Fibroblast of lung (primary cell): ENCODE data around the gene KCNH2. TPM values are rescaled to one million over a fixed set of nuclear protein-coding genes. Genes with fewer than 3 reads are reported as not detected.

ENCODE experiments used
- DNase-seq, 2 donors: peaks; one replicate each; pipeline versions ENCODE4 v3.0.0 to v3.0.0-alpha.2; 2010; ENCODE audit warnings: low read depth in 2 of 2
- H2AFZ ChIP-seq: 2 replicates; pipeline ENCODE4 v1.5.1; 2012; ENCODE audit warnings: low read length, control low read depth, inconsistent platforms
- H3K27ac ChIP-seq: 2 replicates; pipeline ENCODE4 v1.5.1; 2011; ENCODE audit warnings: low read length, control low read depth; ENCODE audit not compliant: insufficient read depth
- H3K27me3 ChIP-seq: 2 replicates; pipeline ENCODE4 v1.5.1; 2011; ENCODE audit warnings: mild to moderate bottlenecking, low read length; ENCODE audit not compliant: control insufficient read depth, insufficient read depth
- H3K36me3 ChIP-seq: 2 replicates; pipeline ENCODE4 v1.5.1; 2011; ENCODE audit warnings: low read length; ENCODE audit not compliant: control insufficient read depth, insufficient read depth
- H3K4me1 ChIP-seq: 2 replicates; pipeline ENCODE4 v1.5.1; 2011; ENCODE audit warnings: low read length; ENCODE audit not compliant: control insufficient read depth, insufficient read depth; ENCODE audit errors: extremely low read depth
- H3K4me2 ChIP-seq: 2 replicates; pipeline ENCODE4 v1.5.1; 2011; ENCODE audit warnings: low read length, control low read depth; ENCODE audit not compliant: insufficient read depth; ENCODE audit errors: extremely low read depth
- H3K4me3 ChIP-seq, 4 experiments: fragments of 200-600 bp in 1 of 4; sonication (generic) in 1 of 4; replicated peaks in 1 of 4; 2 replicates each; pipeline ENCODE4 v1.5.1; 2011 to 2016; ENCODE audit warnings: low read length in 4 of 4, low read depth in 3 of 4, mild to moderate bottlenecking in 3 of 4, control low read depth in 2 of 4, inconsistent platforms in 1 of 4, mixed read lengths in 1 of 4; ENCODE audit not compliant: insufficient read depth in 1 of 4; ENCODE audit errors: control extremely low read depth in 1 of 4
- H3K79me2 ChIP-seq: 2 replicates; pipeline ENCODE4 v1.5.1; 2012; ENCODE audit warnings: mild to moderate bottlenecking, low read length, inconsistent platforms; ENCODE audit not compliant: control insufficient read depth, insufficient read depth
- H3K9ac ChIP-seq: 2 replicates; pipeline ENCODE4 v1.5.1; 2011; ENCODE audit warnings: mild to moderate bottlenecking, low read length, control low read depth; ENCODE audit not compliant: insufficient read depth
- H3K9me3 ChIP-seq: 2 replicates; pipeline ENCODE4 v1.5.1; 2012; ENCODE audit warnings: low read depth, low read length; ENCODE audit not compliant: control insufficient read depth, insufficient read depth
- H4K20me1 ChIP-seq: 2 replicates; pipeline ENCODE4 v1.5.1; 2011; ENCODE audit warnings: low read length; ENCODE audit not compliant: control insufficient read depth, insufficient read depth; ENCODE audit errors: extremely low read depth
- EZH2 ChIP-seq: IDR thresholded peaks from 2 replicates; pipeline ENCODE4 v1.5.1; 2012; ENCODE audit warnings: low read length, control low read depth, mild to moderate bottlenecking; ENCODE audit errors: missing control alignments
- polyA plus RNA-seq, 2 donors: library from polyadenylated mRNA; depleted of rRNA in 1 of 2; stranded (reverse) in 1 of 2; unstranded in 1 of 2; fragments of >200 nt; gene quantifications; 2 replicates each; pipeline ENCODE4 v1.2.1, GENCODE V29; 2011 to 2012; ENCODE audit warnings: missing spikeins in 1 of 2
- total RNA-seq: library from RNA; depleted of rRNA; stranded (reverse); fragments of >200 nt; gene quantifications from 2 replicates; pipeline ENCODE4 v1.2.1, GENCODE V29; 2014
- TF ChIP-seq, protein P1 (sequence below), 2 donors: IDR thresholded peaks in 1 of 2; conservative IDR thresholded peaks in 1 of 2; 1 replicate in 1 of 2; 2 replicates in 1 of 2; pipeline ENCODE4 v1.5.1; 2011 to 2012; ENCODE audit warnings: low read length in 2 of 2, control low read depth in 1 of 2, inconsistent platforms in 1 of 2, low read depth in 1 of 2, mild to moderate bottlenecking in 1 of 2

KCNH2 gene
- total and polyA plus RNA-seq, 2 donors (not counting 1 experiment from before 2014, with no cell fraction given), result 0.15 to 6.1 TPM

DNA sequence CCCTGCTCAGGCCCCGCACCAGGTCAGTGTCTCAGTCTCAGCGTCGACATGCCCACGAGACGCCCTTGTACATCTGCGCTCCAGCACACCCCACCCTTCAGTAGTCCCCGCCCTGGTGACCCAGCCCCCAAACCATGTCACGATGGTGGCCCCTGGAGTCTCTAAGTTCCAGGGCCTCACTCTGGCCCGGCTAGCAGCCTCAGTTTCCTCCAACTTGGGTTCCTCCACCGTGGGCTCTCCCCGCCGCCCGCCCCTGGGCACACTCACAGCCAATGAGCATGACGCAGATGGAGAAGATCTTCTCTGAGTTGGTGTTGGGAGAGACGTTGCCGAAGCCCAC lies 27.0 kb downstream of the KCNH2 start:
- DNase-seq, result no peak
- H3K4me3 ChIP-seq, result no peak overlapping the region
- H3K9me3 ChIP-seq, result no peaks in the 10 kb centered on the region
- no peaks in the 10 kb centered on the region for H3K36me3 ChIP-seq
- H3K4me1 ChIP-seq, result no peaks in the 10 kb centered on the region
- H3K79me2 ChIP-seq, result no peaks in the 10 kb centered on the region
- no peak overlapping the region for H2AFZ ChIP-seq
- H3K27ac ChIP-seq, result no peak overlapping the region
- peaks cover 3% of the 10 kb centered on the region for H3K27me3 ChIP-seq
- no peak overlapping the region for H3K9ac ChIP-seq
- TF ChIP-seq, protein P1, sequence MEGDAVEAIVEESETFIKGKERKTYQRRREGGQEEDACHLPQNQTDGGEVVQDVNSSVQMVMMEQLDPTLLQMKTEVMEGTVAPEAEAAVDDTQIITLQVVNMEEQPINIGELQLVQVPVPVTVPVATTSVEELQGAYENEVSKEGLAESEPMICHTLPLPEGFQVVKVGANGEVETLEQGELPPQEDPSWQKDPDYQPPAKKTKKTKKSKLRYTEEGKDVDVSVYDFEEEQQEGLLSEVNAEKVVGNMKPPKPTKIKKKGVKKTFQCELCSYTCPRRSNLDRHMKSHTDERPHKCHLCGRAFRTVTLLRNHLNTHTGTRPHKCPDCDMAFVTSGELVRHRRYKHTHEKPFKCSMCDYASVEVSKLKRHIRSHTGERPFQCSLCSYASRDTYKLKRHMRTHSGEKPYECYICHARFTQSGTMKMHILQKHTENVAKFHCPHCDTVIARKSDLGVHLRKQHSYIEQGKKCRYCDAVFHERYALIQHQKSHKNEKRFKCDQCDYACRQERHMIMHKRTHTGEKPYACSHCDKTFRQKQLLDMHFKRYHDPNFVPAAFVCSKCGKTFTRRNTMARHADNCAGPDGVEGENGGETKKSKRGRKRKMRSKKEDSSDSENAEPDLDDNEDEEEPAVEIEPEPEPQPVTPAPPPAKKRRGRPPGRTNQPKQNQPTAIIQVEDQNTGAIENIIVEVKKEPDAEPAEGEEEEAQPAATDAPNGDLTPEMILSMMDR (conservative IDR thresholded peaks at IDR 0.05 in 1 of 2, IDR thresholded peaks at IDR 0.05 in 1 of 2; ENCODE audit: low read depth in 1 of 2, low read length in 2 of 2), result no peak
- TF ChIP-seq EZH2, result no peak
- no peak overlapping the region for H3K4me2 ChIP-seq
- H4K20me1 ChIP-seq, result no peaks in the 10 kb centered on the region

DNA sequence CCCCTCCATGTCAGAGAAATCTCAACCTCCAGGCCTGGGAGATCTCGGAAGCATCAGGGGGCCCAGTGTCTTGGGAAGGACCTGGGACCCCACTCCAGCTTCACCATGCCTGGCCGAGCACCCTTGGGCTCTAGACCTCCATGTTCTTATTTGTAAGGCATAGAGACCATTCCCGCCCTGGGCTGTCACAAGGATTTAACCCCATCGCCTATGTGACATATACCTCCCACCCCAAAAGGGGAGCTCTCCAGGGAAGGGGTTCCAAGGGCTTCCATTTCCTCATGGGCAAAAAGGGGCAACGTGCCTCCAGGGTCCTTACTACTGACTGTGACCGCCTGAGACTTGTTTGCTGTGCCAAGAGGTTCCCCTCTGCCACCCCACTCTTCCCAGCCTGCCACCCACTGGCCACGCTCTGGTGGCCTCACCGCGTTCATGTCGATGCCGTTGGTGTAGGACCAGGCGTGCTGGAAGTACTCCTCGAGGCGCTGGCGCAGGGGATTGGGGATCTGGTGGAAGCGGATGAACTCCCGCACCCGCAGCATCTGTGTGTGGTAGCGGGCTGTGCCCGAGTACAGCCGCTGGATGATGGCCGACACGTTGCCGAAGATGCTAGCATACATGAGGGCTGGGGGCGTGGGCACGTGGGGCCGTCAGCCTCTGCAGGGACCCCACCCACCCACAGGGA lies 27.5 kb downstream of the KCNH2 start:
- Histone ChIP-seq H4K20me1 (no peaks in the 10 kb centered on the region), H3K4me1 (no peaks in the 10 kb centered on the region), H3K4me3 (no peak overlapping the region), H3K9ac (no peak overlapping the region), H3K36me3 (no peaks in the 10 kb centered on the region), H3K27me3 (peaks cover 3% of the 10 kb centered on the region), H3K9me3 (no peaks in the 10 kb centered on the region), H3K79me2 (no peaks in the 10 kb centered on the region), H2AFZ (no peak overlapping the region), H3K4me2 (no peak overlapping the region), H3K27ac (no peak overlapping the region)
- TF ChIP-seq, protein P1 (conservative IDR thresholded peaks at IDR 0.05 in 1 of 2, IDR thresholded peaks at IDR 0.05 in 1 of 2; ENCODE audit: low read depth in 1 of 2, low read length in 2 of 2), result no peak
- no peak for TF ChIP-seq EZH2
- no peak for DNase-seq

DNA sequence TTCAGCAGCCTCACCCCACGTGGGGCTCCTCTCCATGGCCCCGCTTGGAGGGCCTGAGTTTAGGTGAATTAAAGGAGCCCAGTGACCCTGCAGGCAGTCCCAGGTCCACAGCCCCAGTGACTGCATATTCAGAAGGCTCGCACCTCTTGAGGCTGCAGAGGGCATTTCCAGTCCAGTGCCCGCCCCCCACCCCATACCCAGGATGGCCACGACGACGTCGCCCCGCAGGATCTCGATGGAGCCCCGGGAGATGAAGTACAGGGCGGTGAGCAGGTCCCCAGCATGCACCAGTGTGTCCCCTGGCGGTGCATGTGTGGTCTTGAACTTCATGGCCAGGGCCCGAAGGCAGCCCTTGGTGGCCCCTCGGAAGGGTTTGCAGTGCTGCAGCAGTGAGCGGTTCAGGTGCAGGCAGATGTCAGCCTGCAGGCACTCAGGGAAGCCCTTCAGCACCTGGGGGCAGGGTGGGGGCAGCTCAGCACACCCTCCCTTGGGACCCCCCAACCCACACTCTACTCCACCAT lies 28.1 kb downstream of the KCNH2 start:
- Histone ChIP-seq H3K36me3 (no peaks in the 10 kb centered on the region), H3K9me3 (no peaks in the 10 kb centered on the region), H4K20me1 (no peaks in the 10 kb centered on the region), H3K4me1 (no peaks in the 10 kb centered on the region), H3K4me3 (no peak overlapping the region), H3K4me2 (no peak overlapping the region), H3K79me2 (no peaks in the 10 kb centered on the region), H3K9ac (no peak overlapping the region), H3K27ac (no peak overlapping the region), H2AFZ (no peak overlapping the region), H3K27me3 (no peaks in the 10 kb centered on the region)
- TF ChIP-seq EZH2, result no peak
- TF ChIP-seq, protein P1 (conservative IDR thresholded peaks at IDR 0.05 in 1 of 2, IDR thresholded peaks at IDR 0.05 in 1 of 2; ENCODE audit: low read depth in 1 of 2, low read length in 2 of 2), result no peak
- no peak for DNase-seq
